GM19452 (cell line): Measurements from ENCODE around the gene PLEKHG4B.

ENCODE experiments used
- ATAC-seq: cut with Tn5 transposase; IDR thresholded peaks from one replicate; pipeline ENCODE4 v1.9.1; 2021; ENCODE audit not compliant: unreplicated experiment

Gene PLEKHG4B

GRCh38 chr5:128446-128845, 36.5 kb downstream of the PLEKHG4B start:
- ATAC-seq = no peak

- no peak for ATAC-seq
Measured at GRCh38 chr5:129148-129547, 37.2 kb downstream of the PLEKHG4B start.

GRCh38 chr5:129820-130219, 37.9 kb downstream of the PLEKHG4B start:
- no peak for ATAC-seq

GRCh38 chr5:130601-131131, 38.7 kb downstream of the PLEKHG4B start:
- no peak for ATAC-seq

- no peak for ATAC-seq
Measured at GRCh38 chr5:136901-137300, 44.9 kb downstream of the PLEKHG4B start.

- no peak for ATAC-seq
Measured at GRCh38 chr5:137741-138140, 45.8 kb downstream of the PLEKHG4B start.

GRCh38 chr5:138936-139335, 47.0 kb downstream of the PLEKHG4B start:
- ATAC-seq = no peak

- ATAC-seq = no peak
Measured at GRCh38 chr5:139579-140442, 47.8 kb downstream of the PLEKHG4B start.

- ATAC-seq = no peak
Measured at GRCh38 chr5:140443-140829, 48.5 kb downstream of the PLEKHG4B start.

GRCh38 chr5:141211-141610, 49.2 kb downstream of the PLEKHG4B start:
- ATAC-seq = no peak

GRCh38 chr5:141761-142160, 49.8 kb downstream of the PLEKHG4B start:
- no peak for ATAC-seq

- ATAC-seq = no peak
Measured at GRCh38 chr5:142246-142810, 50.4 kb downstream of the PLEKHG4B start.

GRCh38 chr5:143041-143440, 51.1 kb downstream of the PLEKHG4B start:
- ATAC-seq = no peak

GRCh38 chr5:144941-145340, 53.0 kb downstream of the PLEKHG4B start:
- ATAC-seq = no peak

- no peak for ATAC-seq
Measured at GRCh38 chr5:145585-146323, 53.8 kb downstream of the PLEKHG4B start.

GRCh38 chr5:147751-148150, 55.8 kb downstream of the PLEKHG4B start:
- no peak for ATAC-seq

GRCh38 chr5:149745-150485, 57.9 kb downstream of the PLEKHG4B start:
- ATAC-seq = no peak

GRCh38 chr5:150746-151145, 58.8 kb downstream of the PLEKHG4B start:
- ATAC-seq = no peak

- ATAC-seq = no peak
Measured at GRCh38 chr5:152077-152476, 60.1 kb downstream of the PLEKHG4B start.

- ATAC-seq = no peak
Measured at GRCh38 chr5:153256-153655, 61.3 kb downstream of the PLEKHG4B start.

- no peak for ATAC-seq
Measured at GRCh38 chr5:154236-154635, 62.3 kb downstream of the PLEKHG4B start.
